WTC11 (cell line): Measurements from ENCODE around the gene SRC. TPM values are rescaled to one million over a fixed set of nuclear protein-coding genes. Genes with fewer than 3 reads are reported as not detected.
A peak's percentile ranks its signal among the peaks of the same experiment; 100 is the strongest.

Experiments
- ATAC-seq: fragments of 200-7000 bp; cut with Tn5 transposase; 2 replicates; pipeline ENCODE4 v1.10.0; 2021; ENCODE audit warnings: mild to moderate bottlenecking, moderate library complexity
- CTCF ChIA-PET: fragments of 300-600 bp; sonication (Branson Sonifier 250); formaldehyde crosslinking; loops from one replicate; lab custom pipeline; 2021; ENCODE audit warnings: antibody characterized with exemption; lab: Charles Lee
- POLR2A ChIA-PET: fragments of 350-600 bp; sonication (Branson Sonifier 250); formaldehyde crosslinking; loops from one replicate; lab custom pipeline; 2021; ENCODE audit warnings: antibody characterized with exemption; lab: Charles Lee
- DNase-seq: peaks from one replicate; pipeline ENCODE4 v3.0.0; 2021; ENCODE audit warnings: low spot score
- H3K27ac Mint-ChIP-seq: 2 replicates; pipeline ENCODE4 v1.8.0; 2021; ENCODE audit warnings: mixed read lengths
- H3K27me3 Mint-ChIP-seq: 2 replicates; pipeline ENCODE4 v1.8.0; 2021; ENCODE audit warnings: low read depth, mild to moderate bottlenecking, moderate library complexity, mixed read lengths
- H3K36me3 Mint-ChIP-seq: 2 replicates; pipeline ENCODE4 v1.8.0; 2021; ENCODE audit warnings: mixed read lengths
- H3K4me1 Mint-ChIP-seq: 2 replicates; pipeline ENCODE4 v1.8.0; 2022; ENCODE audit warnings: mixed read lengths
- H3K4me3 Mint-ChIP-seq: 2 replicates; pipeline ENCODE4 v1.8.0; 2021; ENCODE audit warnings: mild to moderate bottlenecking, moderate library complexity, mixed read lengths
- H3K9me3 Mint-ChIP-seq: 2 replicates; pipeline ENCODE4 v1.8.0; 2021; ENCODE audit warnings: mixed read lengths
- AR ChIP-seq: fragments of 250-450 bp; sonication (Bioruptor Pico); IDR thresholded peaks from 2 replicates; pipeline ENCODE4 v1.9.0; 2021; ENCODE audit warnings: mild to moderate bottlenecking
- CREM ChIP-seq: sonication (generic); formaldehyde crosslinking; IDR thresholded peaks from 2 replicates; pipeline ENCODE4 v1.8.1; 2022; ENCODE audit warnings: mild to moderate bottlenecking, missing genetic modification reagents, moderate library complexity
- FOXJ3 ChIP-seq: sonication (generic); formaldehyde crosslinking; IDR thresholded peaks from 2 replicates; pipeline ENCODE4 v1.9.0; 2021; ENCODE audit warnings: missing genetic modification reagents, mild to moderate bottlenecking, borderline replicate concordance
- HMGXB4 ChIP-seq: sonication (generic); formaldehyde crosslinking; IDR thresholded peaks from 2 replicates; pipeline ENCODE4 v1.8.1; 2023; ENCODE audit warnings: mild to moderate bottlenecking, moderate library complexity, missing genetic modification reagents
- MAX ChIP-seq: sonication (generic); formaldehyde crosslinking; IDR thresholded peaks from 2 replicates; pipeline ENCODE4 v1.8.0; 2022; ENCODE audit warnings: mild to moderate bottlenecking, missing genetic modification reagents
- OVOL2 ChIP-seq: fragments of 250-450 bp; sonication (Bioruptor Pico); IDR thresholded peaks from 2 replicates; pipeline ENCODE4 v1.9.0; 2021; ENCODE audit warnings: mild to moderate bottlenecking, borderline replicate concordance
- PREB ChIP-seq: sonication (generic); formaldehyde crosslinking; IDR thresholded peaks from 2 replicates; pipeline ENCODE4 v1.8.1; 2022; ENCODE audit warnings: mild to moderate bottlenecking, missing genetic modification reagents, moderate library complexity, borderline replicate concordance
- PRRX2 ChIP-seq: fragments of 250-450 bp; sonication (Bioruptor Pico); IDR thresholded peaks from 2 replicates; pipeline ENCODE4 v1.8.0; 2021; ENCODE audit warnings: mild to moderate bottlenecking
- SMAD3 ChIP-seq: sonication (generic); formaldehyde crosslinking; IDR thresholded peaks from 2 replicates; pipeline ENCODE4 v1.8.0; 2022; ENCODE audit warnings: missing genetic modification reagents, mild to moderate bottlenecking, borderline replicate concordance
- TCF7 ChIP-seq: sonication (generic); formaldehyde crosslinking; IDR thresholded peaks from 2 replicates; pipeline ENCODE4 v1.8.0; 2022; ENCODE audit warnings: mild to moderate bottlenecking, low read depth, missing genetic modification reagents, moderate library complexity
- TEAD1 ChIP-seq: sonication (generic); formaldehyde crosslinking; IDR thresholded peaks from 2 replicates; pipeline ENCODE4 v1.8.0; 2022; ENCODE audit warnings: mild to moderate bottlenecking, missing genetic modification reagents
- ZBTB21 ChIP-seq: sonication (generic); formaldehyde crosslinking; IDR thresholded peaks from 2 replicates; pipeline ENCODE4 v1.8.1; 2023; ENCODE audit warnings: mild to moderate bottlenecking, missing genetic modification reagents, borderline replicate concordance
- ZNF138 ChIP-seq: sonication (generic); formaldehyde crosslinking; conservative IDR thresholded peaks from 2 replicates; pipeline ENCODE4 v1.8.1; 2022; ENCODE audit warnings: mild to moderate bottlenecking, moderate library complexity, missing genetic modification reagents
- ZNF532 ChIP-seq: fragments of 250-450 bp; sonication (Bioruptor Pico); IDR thresholded peaks from 2 replicates; pipeline ENCODE4 v1.9.0; 2021; ENCODE audit warnings: mild to moderate bottlenecking, borderline replicate concordance
- total RNA-seq: library from RNA; stranded (reverse); gene quantifications from 3 replicates; pipeline ENCODE4 v1.2.3, GENCODE V29; 2021

The SRC gene
- total RNA-seq, 1 experiment from 2014 or later, result 33.3 TPM

GRCh38 chr20:37352608-37352980 is 6.7 kb downstream of the SRC start:
- Mint-ChIP-seq H3K27me3 (no peaks in the 10 kb centered on the region), H3K27ac (0 out of 2 replicates have a peak overlapping the region, but pooled peaks have one; percentile 15), H3K36me3 (no peaks in the 10 kb centered on the region), H3K4me1 (peaks cover 24% of the 10 kb centered on the region), H3K9me3 (no peaks in the 10 kb centered on the region), H3K4me3 (no peak overlapping the region)
- CTCF ChIA-PET, result no interaction called here
- TF ChIP-seq TCF7 (no peak), ZBTB21 (no peak), AR (CRISPR knock-in tag) (no peak), CREM (CRISPR knock-in tag) (no peak), OVOL2 (no peak)
- ATAC-seq (no peak), DNase-seq (no peak)
- POLR2A ChIA-PET, result no interaction called here

GRCh38 chr20:37353285-37353849 is 7.4 kb downstream of the SRC start:
- Mint-ChIP-seq H3K27me3 (no peaks in the 10 kb centered on the region), H3K27ac (no peak overlapping the region; the same call in 1 of the 2 replicates), H3K4me3 (no peak overlapping the region), H3K4me1 (peaks cover 20% of the 10 kb centered on the region), H3K9me3 (no peaks in the 10 kb centered on the region), H3K36me3 (no peaks in the 10 kb centered on the region)
- TF ChIP-seq HMGXB4 (CRISPR knock-in tag) (no peak), FOXJ3 (CRISPR knock-in tag) (no peak), ZNF138 (CRISPR knock-in tag) (no peak), ZNF532 (no peak), MAX (CRISPR knock-in tag) (no peak), PREB (no peak), PRRX2 (CRISPR knock-in tag) (no peak), TEAD1 (no peak), SMAD3 (CRISPR knock-in tag) (no peak)
- ATAC-seq (no peak), DNase-seq (no peak)
- ChIA-PET POLR2A (no interaction called here), CTCF (no interaction called here)
